Kidney epithelial cell (primary cell): ENCODE results near the gene PALLD. TPM values are rescaled to one million over a fixed set of nuclear protein-coding genes. Genes with fewer than 3 reads are reported as not detected.

Experiments used
- DNase-seq: peaks from one replicate; pipeline ENCODE4 v3.0.0-alpha.2; 2010; ENCODE audit warnings: low read depth
- H3K27me3 ChIP-seq: 2 replicates; pipeline ENCODE4 v1.6.0; 2011; ENCODE audit warnings: low read length; ENCODE audit not compliant: control insufficient read depth, insufficient read depth
- H3K36me3 ChIP-seq: 2 replicates; pipeline ENCODE4 v1.5.1; 2011; ENCODE audit warnings: low read length; ENCODE audit not compliant: control insufficient read depth, insufficient read depth
- H3K4me3 ChIP-seq: 2 replicates; pipeline ENCODE4 v1.5.1; 2011; ENCODE audit warnings: low read depth, mild to moderate bottlenecking, control low read depth, low read length
- CTCF ChIP-seq: IDR thresholded peaks from 2 replicates; pipeline ENCODE4 v1.5.1; 2011; ENCODE audit warnings: mild to moderate bottlenecking, moderate library complexity, low read length, control low read depth, inconsistent platforms; ENCODE audit not compliant: insufficient read depth, poor library complexity, severe bottlenecking
- total RNA-seq: library from RNA; depleted of rRNA; stranded (reverse); fragments of >200 nt; gene quantifications from 2 replicates; pipeline ENCODE4 v1.2.3, GENCODE V29; 2015

Gene PALLD
- total RNA-seq, 1 donor from 2014 or later: 77.4 TPM

- H3K36me3 ChIP-seq: no peaks in the 10 kb centered on the region
- H3K27me3 ChIP-seq: no peaks in the 10 kb centered on the region
- H3K4me3 ChIP-seq: no peak overlapping the region
- TF ChIP-seq CTCF: no peak
- DNase-seq: no peak
Observed at GRCh38 chr4:168654848-168655174, 158.0 kb downstream of the PALLD start.

GRCh38 chr4:168655182-168655581, 158.3 kb downstream of the PALLD start:
- Histone ChIP-seq H3K36me3 (no peaks in the 10 kb centered on the region), H3K4me3 (no peak overlapping the region), H3K27me3 (no peaks in the 10 kb centered on the region)
- no peak for DNase-seq
- no peak for TF ChIP-seq CTCF

GRCh38 chr4:168656055-168656660, 159.3 kb downstream of the PALLD start:
- no peaks in the 10 kb centered on the region for H3K36me3 ChIP-seq
- DNase-seq: peak; percentile 81
- no peak overlapping the region for H3K4me3 ChIP-seq
- H3K27me3 ChIP-seq: no peaks in the 10 kb centered on the region
- TF ChIP-seq CTCF: no peak

GRCh38 chr4:168656946-168657473, 160.2 kb downstream of the PALLD start:
- Histone ChIP-seq H3K27me3 (no peaks in the 10 kb centered on the region), H3K4me3 (no peak overlapping the region), H3K36me3 (no peaks in the 10 kb centered on the region)
- no peak for DNase-seq
- TF ChIP-seq CTCF: no peak

GRCh38 chr4:168658751-168659150, 161.9 kb downstream of the PALLD start:
- TF ChIP-seq CTCF: no peak
- no peaks in the 10 kb centered on the region for H3K27me3 ChIP-seq
- DNase-seq: no peak
- no peak overlapping the region for H3K4me3 ChIP-seq
- H3K36me3 ChIP-seq: no peaks in the 10 kb centered on the region
